ENCODE measurements around the gene PTPN1.
"Not testable (repeated sequence)": the region's sequence is repeated elsewhere in the genome, so short reads cannot be mapped to it uniquely, and the experiment has no call there.

Gene PTPN1

DNA sequence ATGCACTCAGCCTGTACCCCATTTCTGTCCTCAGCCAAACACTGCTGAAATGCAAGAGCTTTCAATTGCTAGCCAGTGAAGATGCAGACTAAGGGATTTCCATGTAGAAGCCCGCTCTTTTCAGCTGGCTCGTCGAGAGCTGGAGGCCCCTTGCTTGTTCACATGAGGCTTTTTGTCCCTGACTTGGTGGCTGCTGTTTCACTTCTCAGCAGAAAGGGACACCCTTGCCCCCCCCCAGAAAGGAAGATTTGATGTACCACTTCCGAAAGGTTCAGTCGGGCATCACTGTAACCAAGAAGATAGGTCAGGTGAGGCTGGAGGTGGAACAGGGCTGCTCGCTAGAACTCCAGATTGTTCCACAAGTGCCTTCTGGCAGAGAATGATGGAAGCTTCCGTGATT is 23.3 kb downstream of the PTPN1 start:
- TF ChIP-seq, protein P1, sequence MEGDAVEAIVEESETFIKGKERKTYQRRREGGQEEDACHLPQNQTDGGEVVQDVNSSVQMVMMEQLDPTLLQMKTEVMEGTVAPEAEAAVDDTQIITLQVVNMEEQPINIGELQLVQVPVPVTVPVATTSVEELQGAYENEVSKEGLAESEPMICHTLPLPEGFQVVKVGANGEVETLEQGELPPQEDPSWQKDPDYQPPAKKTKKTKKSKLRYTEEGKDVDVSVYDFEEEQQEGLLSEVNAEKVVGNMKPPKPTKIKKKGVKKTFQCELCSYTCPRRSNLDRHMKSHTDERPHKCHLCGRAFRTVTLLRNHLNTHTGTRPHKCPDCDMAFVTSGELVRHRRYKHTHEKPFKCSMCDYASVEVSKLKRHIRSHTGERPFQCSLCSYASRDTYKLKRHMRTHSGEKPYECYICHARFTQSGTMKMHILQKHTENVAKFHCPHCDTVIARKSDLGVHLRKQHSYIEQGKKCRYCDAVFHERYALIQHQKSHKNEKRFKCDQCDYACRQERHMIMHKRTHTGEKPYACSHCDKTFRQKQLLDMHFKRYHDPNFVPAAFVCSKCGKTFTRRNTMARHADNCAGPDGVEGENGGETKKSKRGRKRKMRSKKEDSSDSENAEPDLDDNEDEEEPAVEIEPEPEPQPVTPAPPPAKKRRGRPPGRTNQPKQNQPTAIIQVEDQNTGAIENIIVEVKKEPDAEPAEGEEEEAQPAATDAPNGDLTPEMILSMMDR (IDR thresholded peaks at IDR 0.05; ENCODE audit: borderline replicate concordance, insufficient read depth, low read depth, low read length) = no peak
- H3K4me3 ChIP-seq (ENCODE audit: low read depth, low read length) = no peak overlapping the region

DNA sequence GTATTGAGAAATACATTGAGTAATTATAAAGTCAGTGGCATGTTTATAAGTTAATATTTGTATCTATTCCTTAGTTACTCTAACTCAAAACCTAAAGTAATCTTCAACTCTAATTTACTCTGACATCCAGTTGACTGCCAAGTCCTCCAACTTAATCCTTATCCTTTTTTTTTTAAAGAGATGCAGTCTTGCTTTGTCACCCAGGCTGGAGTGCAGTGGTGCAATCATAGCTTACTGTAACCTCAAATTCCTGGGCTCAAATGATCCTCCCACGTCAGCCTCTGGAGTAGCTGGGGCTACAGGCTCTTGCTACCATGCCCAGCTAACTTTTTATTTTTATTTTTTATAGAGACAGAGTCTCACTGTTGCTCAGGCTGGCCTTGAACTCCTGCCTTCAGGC is 24.4 kb downstream of the PTPN1 start:
- H3K4me3 ChIP-seq (ENCODE audit: low read depth, low read length) = no peak overlapping the region
- TF ChIP-seq, protein P1 (IDR thresholded peaks at IDR 0.05; ENCODE audit: borderline replicate concordance, insufficient read depth, low read depth, low read length) = no peak

DNA sequence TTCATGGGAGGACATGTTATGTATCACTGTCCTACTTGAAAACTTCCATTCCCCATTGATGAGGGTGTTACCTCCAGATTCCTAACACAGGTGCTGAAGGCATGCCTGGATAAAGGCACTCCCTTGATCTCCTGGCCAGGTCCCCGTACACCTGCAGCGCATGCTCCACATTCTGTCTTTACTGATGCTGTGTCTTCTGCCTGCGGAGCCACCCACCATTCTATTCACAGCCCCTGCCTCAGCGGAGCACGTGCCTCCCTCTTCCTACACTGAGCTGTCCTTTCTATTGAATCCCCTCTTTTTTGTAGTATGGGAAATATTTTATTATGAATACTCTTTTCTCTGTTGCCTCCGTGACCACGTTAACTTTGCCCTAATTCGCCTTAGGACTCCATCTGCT is 25.0 kb downstream of the PTPN1 start:
- no peak overlapping the region for H3K4me3 ChIP-seq (ENCODE audit: low read depth, low read length)
- TF ChIP-seq, protein P1 (IDR thresholded peaks at IDR 0.05; ENCODE audit: borderline replicate concordance, insufficient read depth, low read depth, low read length) = no peak

DNA sequence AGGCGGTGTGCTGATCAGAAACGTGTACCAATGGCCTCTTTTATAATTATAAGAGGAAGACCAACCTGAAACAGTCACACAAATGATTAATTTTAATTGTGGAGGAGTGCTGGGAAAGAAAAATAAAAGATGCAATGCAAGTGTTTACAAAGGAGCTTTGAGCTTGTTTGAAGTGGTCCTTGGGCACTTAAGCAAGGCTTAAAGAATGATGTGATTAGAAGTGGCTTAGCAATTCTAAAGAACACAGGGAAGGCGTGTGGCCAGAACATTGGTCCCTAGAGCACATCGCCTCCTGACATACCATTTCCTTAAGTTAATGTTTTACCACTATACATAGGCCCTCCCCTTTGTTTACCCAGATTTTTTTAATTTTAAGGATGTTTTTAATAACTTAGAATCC is 26.1 kb downstream of the PTPN1 start:
- TF ChIP-seq, protein P1 (IDR thresholded peaks at IDR 0.05; ENCODE audit: borderline replicate concordance, insufficient read depth, low read depth, low read length) = no peak
- no peak overlapping the region for H3K4me3 ChIP-seq (ENCODE audit: low read depth, low read length)

DNA sequence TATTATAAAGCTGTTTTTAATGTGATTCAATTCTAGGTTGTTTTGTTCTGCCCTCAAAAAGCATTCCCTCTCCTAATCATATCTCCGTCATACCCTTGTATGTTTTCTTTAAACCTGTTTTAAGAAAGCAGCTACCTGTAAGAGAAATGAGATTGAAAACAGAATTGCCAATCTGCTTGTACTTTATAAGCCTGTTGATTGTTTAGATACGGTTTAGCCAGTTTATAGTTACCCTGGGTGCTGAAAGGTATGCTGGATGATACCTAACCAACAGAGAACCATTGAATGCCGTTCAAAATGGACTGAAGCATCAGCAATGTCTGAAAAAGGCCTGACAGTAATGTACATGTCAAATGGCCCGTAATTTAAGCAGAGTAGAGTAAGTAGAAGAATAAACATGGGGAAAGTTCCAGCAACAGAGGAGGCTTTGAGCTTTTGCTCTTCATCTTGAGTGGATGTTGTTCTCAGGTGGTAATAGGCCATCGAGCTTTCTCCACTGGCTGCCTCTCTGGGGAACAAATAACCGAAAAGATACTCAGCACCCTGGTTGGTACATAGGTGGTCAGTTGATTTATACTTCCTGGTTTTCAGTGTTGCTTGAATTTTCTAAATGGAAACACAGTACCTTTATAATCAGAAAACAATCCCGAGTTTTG is 27.5 kb downstream of the PTPN1 start:
- no peak overlapping the region for H3K4me3 ChIP-seq (ENCODE audit: low read depth, low read length)
- TF ChIP-seq, protein P1 (IDR thresholded peaks at IDR 0.05; ENCODE audit: borderline replicate concordance, insufficient read depth, low read depth, low read length) = no peak

DNA sequence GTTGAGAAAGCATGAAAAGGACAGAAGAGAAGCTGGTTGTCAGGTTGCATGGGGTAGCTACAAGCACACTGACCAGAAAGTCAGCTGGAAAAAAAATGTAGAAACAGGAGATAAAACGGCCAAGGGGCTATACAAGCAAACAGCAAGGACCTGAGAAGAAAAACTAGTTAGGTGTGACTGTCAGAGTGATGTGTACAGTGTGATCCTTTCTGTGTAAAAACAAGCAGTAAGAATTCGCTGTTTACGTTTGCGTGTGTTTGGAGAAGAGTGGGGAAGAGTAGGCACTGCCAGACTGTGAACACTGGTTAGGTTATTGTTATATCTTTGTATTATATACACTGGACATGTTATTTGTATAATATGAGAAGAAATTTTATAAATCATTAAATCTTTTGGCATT is 28.1 kb downstream of the PTPN1 start:
- TF ChIP-seq, protein P1 (IDR thresholded peaks at IDR 0.05; ENCODE audit: borderline replicate concordance, insufficient read depth, low read depth, low read length) = no peak
- no peak overlapping the region for H3K4me3 ChIP-seq (ENCODE audit: low read depth, low read length)

DNA sequence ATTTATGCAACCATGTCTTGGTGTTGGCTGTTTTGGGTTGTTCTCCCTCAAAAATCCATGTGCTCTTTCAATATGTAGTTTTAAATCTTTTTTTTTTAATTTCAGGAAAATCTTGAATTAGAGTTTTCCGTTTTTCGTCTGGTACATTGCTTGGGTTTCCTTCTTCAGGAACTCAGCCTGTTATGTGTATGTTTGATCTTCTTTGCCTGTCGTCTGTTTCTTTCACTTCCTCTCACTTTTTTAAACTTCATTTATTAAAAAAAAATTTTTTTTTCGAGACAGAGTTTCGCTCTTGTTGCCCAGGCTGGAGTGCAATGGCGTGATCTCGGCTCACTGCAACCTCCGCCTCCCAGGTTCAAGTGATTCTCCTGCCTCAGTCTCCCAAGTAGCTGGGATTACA is 29.6 kb downstream of the PTPN1 start:
- H3K4me3 ChIP-seq (ENCODE audit: low read depth, low read length) = not testable (repeated sequence)
